Heart right ventricle (tissue), 16 donors: ENCODE data around the gene DUSP22. TPM values are rescaled to one million over a fixed set of nuclear protein-coding genes. Genes with fewer than 3 reads are reported as not detected.

Experiments
- ATAC-seq, 8 donors: fragments of 200-7000 bp; cut with Tn5 transposase; one replicate each; pipeline ENCODE4 v1.9.1; 2020; ENCODE audit warnings: mild to moderate bottlenecking in 8 of 8, moderate library complexity in 8 of 8, moderate number of reproducible peaks in 1 of 8
- DNase-seq, 2 donors: peaks; one replicate each; pipeline ENCODE4 v3.0.0-alpha.2; 2020
- H3K27ac ChIP-seq, 10 donors: fragments of 200-600 bp; sonication (generic) in 2 of 10; one replicate each; pipeline versions ENCODE4 v1.5.0 to v1.8.0; 2020 to 2022; ENCODE audit warnings: mild to moderate bottlenecking in 3 of 10
- H3K27me3 ChIP-seq, 7 donors: fragments of 200-600 bp; one replicate each; pipeline ENCODE4 v1.8.0; 2021 to 2022; ENCODE audit warnings: mild to moderate bottlenecking in 2 of 7
- H3K36me3 ChIP-seq, 9 donors: fragments of 200-600 bp; sonication (generic) in 1 of 9; one replicate each; pipeline versions ENCODE4 v1.5.0 to v1.8.0; 2020 to 2022; ENCODE audit warnings: mild to moderate bottlenecking in 2 of 9
- H3K4me1 ChIP-seq, 9 donors: fragments of 200-600 bp; sonication (generic) in 1 of 9; one replicate each; pipeline versions ENCODE4 v1.5.0 to v1.8.0; 2020 to 2022; ENCODE audit warnings: mild to moderate bottlenecking in 4 of 9
- H3K4me3 ChIP-seq, 10 donors: fragments of 200-600 bp; sonication (generic) in 2 of 10; one replicate each; pipeline versions ENCODE4 v1.5.0 to v1.8.0; 2020 to 2022; ENCODE audit warnings: mild to moderate bottlenecking in 7 of 10, moderate library complexity in 2 of 10
- H3K9me3 ChIP-seq, 11 donors: fragments of 200-600 bp in 10 of 11; sonication (generic) in 2 of 11; one replicate each; pipeline versions ENCODE4 v1.5.0 to v1.8.0; 2013 to 2022; ENCODE audit warnings: mild to moderate bottlenecking in 2 of 11, control low read depth in 1 of 11, moderate library complexity in 1 of 11
- WGBS, 2 donors: extraction: QIAGEN DNeasy Blood & Tissue Kit; methylation state at CpG; one replicate each; pipeline ENCODE4 v1.1.7; 2013; ENCODE audit warnings: inconsistent platforms in 1 of 2; 5-methylcytosine and 5-hydroxymethylcytosine counted together
- intact Hi-C, 10 donors: fragments of 100-400 bp; cut with DNase I; formaldehyde crosslinking; loops; one replicate each; pipeline versions ENCODE4 v1.11.1 to v1.14.2; 2022
- polyA plus RNA-seq, 2 donors: library from polyadenylated mRNA; stranded (reverse); fragments of 200-250 nt; gene quantifications; one replicate each; pipeline ENCODE4 v1.2.3, GENCODE V29; 2013
- total RNA-seq, 10 donors: library from RNA; stranded (reverse); fragmentation: NEBNext Ultra II Directional in 3 of 10; extraction: Animal tissue kit (Norgen Biotek cat#: 25700) in 3 of 10; gene quantifications; one replicate each; pipeline versions ENCODE4 v1.2.1 to v1.2.4, GENCODE V29; 2021 to 2023
- TF ChIP-seq, protein P1 (sequence below), 9 donors: fragments of 200-600 bp; sonication (generic) in 2 of 9; IDR thresholded peaks; one replicate each; pipeline versions ENCODE4 v1.5.0 to v1.8.0; 2021 to 2022; ENCODE audit warnings: antibody characterized with exemption in 9 of 9, mild to moderate bottlenecking in 5 of 9, moderate library complexity in 1 of 9
- donor health status: Arrhythmogenic right ventricular cardiomyopathy.
- donor health status: ischemic (EF 13 %, LVEDD 7.1; RV severe dilation, severe dysfunction).
- donor health status: healthy with polysubstance abuse.
- donor health status: DM: no; HTN: yes; CAD: no.
- donor health status: DM: no; HTN: no; CAD: no.
- donor health status: ischemic (EF 25% LVEDD 6.9; RV normal size, moderate dysfunction).
- donor health status: ischemic (EF 25% LVEDD 5.7; RV mildly dilated, moderate dysfunction).
- donor health status: healthy.
- donor health status: DM: yes; HTN: yes; CAD: no.
- donor health status: Ischemic cardiomyopathy.
- donor health status: ischemic (EF 35%, LVEDD 5.7; RV mildly dilated, moderate dysfunction).
- donor health status: nonischemic (EF 11% LVEDD 7.7; RV severe dilation, severe dysfunction).
- donor health status: DM: yes; HTN: yes; CAD: no.
- donor health status: PGD.
- donor health status: ischemic (EF 29% LVEDD 5.4; RV normal size, mild dysfunction).
- donor health status: nonischemic (EF 23%, LVEDD 6.1; RV moderate dilation, normal function).

DUSP22 gene
- total and polyA plus RNA-seq, 12 donors = 32.0 to 70.4 (median 51.9) TPM

DNA sequence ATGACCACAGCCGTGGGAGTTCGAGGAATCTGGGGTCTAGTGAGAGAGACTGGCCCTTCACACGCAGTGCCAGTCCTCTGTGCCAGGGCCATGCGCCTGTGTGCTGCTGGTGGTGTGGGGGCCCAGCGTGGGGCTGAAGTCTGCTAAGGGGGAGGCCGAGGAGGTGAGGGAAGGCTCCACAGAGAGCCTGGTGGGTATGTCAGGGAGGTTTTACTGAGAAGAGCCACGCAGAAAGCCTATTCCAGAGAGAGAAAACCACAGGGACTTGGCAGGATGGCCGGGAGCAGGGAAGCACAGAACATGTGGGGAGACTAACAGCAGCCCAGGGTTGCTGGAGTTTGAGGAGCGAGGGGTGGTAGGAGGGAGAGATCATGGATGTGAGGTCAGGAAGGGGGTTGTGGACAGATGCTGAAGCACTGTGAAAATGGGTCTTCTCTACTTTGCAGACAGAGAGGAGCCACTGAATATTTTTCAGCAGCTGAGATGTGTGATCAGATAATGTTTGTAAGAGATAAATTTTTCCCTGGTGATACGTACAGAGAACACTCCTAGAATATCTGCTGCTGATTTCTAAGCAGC, 35.3 kb downstream of the DUSP22 start:
- TF ChIP-seq, protein P1, sequence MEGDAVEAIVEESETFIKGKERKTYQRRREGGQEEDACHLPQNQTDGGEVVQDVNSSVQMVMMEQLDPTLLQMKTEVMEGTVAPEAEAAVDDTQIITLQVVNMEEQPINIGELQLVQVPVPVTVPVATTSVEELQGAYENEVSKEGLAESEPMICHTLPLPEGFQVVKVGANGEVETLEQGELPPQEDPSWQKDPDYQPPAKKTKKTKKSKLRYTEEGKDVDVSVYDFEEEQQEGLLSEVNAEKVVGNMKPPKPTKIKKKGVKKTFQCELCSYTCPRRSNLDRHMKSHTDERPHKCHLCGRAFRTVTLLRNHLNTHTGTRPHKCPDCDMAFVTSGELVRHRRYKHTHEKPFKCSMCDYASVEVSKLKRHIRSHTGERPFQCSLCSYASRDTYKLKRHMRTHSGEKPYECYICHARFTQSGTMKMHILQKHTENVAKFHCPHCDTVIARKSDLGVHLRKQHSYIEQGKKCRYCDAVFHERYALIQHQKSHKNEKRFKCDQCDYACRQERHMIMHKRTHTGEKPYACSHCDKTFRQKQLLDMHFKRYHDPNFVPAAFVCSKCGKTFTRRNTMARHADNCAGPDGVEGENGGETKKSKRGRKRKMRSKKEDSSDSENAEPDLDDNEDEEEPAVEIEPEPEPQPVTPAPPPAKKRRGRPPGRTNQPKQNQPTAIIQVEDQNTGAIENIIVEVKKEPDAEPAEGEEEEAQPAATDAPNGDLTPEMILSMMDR (IDR thresholded peaks at IDR 0.05) = no peak
- peaks cover 2 to 55% (median 40%) of the 10 kb centered on the region in 9 donors for H3K4me1 ChIP-seq
- no peak overlapping the region for H3K4me3 ChIP-seq
- H3K27ac ChIP-seq = peak overlapping the region in 1 of 10 donors; percentile 32
- H3K9me3 ChIP-seq = no peaks in the 10 kb centered on the region
- intact Hi-C loops = no loop called here
- peaks cover 0 to 8% (median 0%) of the 10 kb centered on the region in 9 donors for H3K36me3 ChIP-seq
- DNase-seq = no peak
- WGBS, 2 donors = 53 to 55% methylated on average over 10 of the region's 10 CpGs
- H3K27me3 ChIP-seq = no peaks in the 10 kb centered on the region
- ATAC-seq = peak; percentile 10 to 48 (median 28)

DNA sequence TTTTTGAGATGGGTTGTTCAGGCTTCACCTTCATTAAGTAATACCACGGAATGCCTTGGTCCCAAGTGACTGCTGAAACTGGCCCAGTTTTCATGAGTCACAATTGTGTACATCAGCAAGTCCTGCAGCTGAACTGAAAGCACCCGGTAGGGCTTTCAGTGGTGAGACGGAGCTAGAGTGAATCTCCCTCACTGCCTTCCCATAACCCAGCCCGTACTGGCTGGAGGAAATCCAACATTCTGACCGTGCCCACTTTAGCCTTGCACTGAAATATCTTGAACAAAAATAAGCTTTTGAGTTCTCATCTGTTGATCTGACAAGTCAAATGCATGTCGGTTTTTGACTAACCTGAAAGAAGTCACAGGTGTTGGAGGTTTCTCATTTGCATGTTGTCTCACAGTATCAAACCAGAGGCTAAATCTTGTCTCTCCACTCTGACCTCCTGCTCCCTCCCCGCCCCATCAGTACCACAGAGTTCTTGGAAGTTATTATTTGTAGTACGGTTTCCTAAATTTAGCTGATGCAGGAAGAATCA, 35.9 kb downstream of the DUSP22 start:
- 38% methylated on average over 8 of the region's 8 CpGs for WGBS, 2 donors
- DNase-seq (peak in 1 of 2 donors; percentile 36), ATAC-seq (peak in 7 of 8 donors; percentile 59 to 87 (median 73))
- TF ChIP-seq, protein P1 (IDR thresholded peaks at IDR 0.05) = no peak
- peaks cover 2 to 60% (median 43%) of the 10 kb centered on the region in 9 donors for H3K4me1 ChIP-seq
- peak overlapping the region in 1 of 10 donors; percentile 32 for H3K27ac ChIP-seq
- intact Hi-C loops = no loop called here
- H3K27me3 ChIP-seq = no peaks in the 10 kb centered on the region
- peaks cover 0 to 8% (median 0%) of the 10 kb centered on the region in 9 donors for H3K36me3 ChIP-seq
- H3K9me3 ChIP-seq = no peaks in the 10 kb centered on the region
- no peak overlapping the region for H3K4me3 ChIP-seq

DNA sequence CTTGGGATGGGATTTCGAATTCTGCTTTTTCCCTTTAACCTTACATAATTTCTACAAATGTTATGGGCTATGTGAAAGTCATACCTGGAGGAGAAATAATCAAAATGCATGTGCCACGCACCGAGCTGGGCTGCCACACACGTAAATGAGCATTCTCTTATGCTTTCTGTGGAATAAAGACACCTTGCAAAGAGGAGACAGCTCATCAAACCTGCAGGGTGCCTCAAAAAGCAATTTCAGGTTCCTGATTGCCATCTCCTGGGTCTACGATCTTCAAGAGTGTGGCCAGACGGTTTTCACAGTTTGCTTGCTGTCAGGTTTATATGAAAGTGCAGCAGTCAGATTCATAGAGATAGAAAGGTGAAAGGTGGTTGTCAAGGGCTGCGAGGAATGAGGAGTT, 36.6 kb downstream of the DUSP22 start:
- H3K9me3 ChIP-seq = no peaks in the 10 kb centered on the region
- H3K27ac ChIP-seq = no peak overlapping the region
- peaks cover 0 to 8% (median 0%) of the 10 kb centered on the region in 9 donors for H3K36me3 ChIP-seq
- ATAC-seq = no peak
- intact Hi-C loops = no loop called here
- peaks cover 2 to 55% (median 39%) of the 10 kb centered on the region in 9 donors for H3K4me1 ChIP-seq
- no peaks in the 10 kb centered on the region for H3K27me3 ChIP-seq
- TF ChIP-seq, protein P1 (IDR thresholded peaks at IDR 0.05) = no peak
- DNase-seq = no peak
- no peak overlapping the region for H3K4me3 ChIP-seq
- WGBS, 2 donors = 75 to 80% methylated on average over 7 of the region's 7 CpGs

DNA sequence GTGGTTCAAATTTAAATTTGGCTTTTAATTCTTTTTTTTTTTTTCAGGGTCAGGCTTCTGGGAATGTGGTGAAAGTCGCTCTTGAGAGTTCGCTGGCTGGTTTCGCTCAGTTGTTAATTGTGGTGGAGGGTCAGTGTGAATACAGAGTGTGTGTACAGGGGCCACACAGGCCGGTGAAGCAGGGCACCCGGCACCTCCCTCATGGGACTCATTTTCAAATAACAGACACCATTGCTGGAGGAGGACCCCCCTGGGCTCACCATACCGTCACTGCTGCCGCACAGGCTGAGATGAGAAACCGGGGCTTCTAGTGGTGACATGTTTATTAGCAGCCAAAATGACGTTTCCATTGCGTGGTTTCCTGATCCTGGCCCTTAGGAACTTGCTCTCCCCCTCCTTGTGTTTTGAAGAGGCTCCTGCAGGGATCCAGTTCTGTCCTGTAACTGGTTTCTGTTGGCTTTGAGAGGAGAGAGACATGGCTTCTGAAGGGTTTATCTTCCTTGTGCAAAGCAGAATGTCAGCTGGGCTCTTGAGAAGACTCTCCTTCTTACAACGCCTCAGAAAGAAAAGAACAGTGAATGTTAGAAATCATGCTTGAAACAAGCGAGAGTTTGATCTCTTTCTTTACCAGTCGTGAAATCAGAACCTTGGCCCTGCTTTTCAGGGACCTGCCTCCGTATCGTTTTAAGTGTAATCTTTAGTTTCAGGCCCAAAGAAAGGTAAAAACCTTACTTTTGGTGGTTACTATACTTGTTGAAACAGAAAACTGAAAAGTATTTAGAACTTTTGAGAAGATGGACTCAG, 37.8 kb downstream of the DUSP22 start:
- peaks cover 2 to 55% (median 35%) of the 10 kb centered on the region in 9 donors for H3K4me1 ChIP-seq
- peaks cover 0 to 11% (median 0%) of the 10 kb centered on the region in 9 donors for H3K36me3 ChIP-seq
- ATAC-seq (no peak), DNase-seq (no peak)
- intact Hi-C loops = no loop called here
- no peak overlapping the region for H3K27ac ChIP-seq
- WGBS, 2 donors = 78 to 80% methylated on average over 15 of the region's 15 CpGs
- no peak overlapping the region for H3K4me3 ChIP-seq
- TF ChIP-seq, protein P1 (IDR thresholded peaks at IDR 0.05) = no peak
- no peaks in the 10 kb centered on the region for H3K9me3 ChIP-seq
- no peaks in the 10 kb centered on the region for H3K27me3 ChIP-seq
